H7 (cell line): Measurements from ENCODE around the gene MELK. TPM values are rescaled to one million over a fixed set of nuclear protein-coding genes. Genes with fewer than 3 reads are reported as not detected.
A peak's percentile ranks its signal among the peaks of the same experiment; 100 is the strongest.

Experiments
- DNase-seq: peaks from one replicate; pipeline ENCODE4 v3.0.0; 2012
- H3K27me3 ChIP-seq: 2 replicates; pipeline ENCODE4 v1.6.0; 2011; ENCODE audit warnings: mild to moderate bottlenecking, low read length; ENCODE audit not compliant: control insufficient read depth, insufficient read depth
- H3K36me3 ChIP-seq: replicated peaks from 2 replicates; pipeline ENCODE4 v1.5.1; 2011; ENCODE audit warnings: low read length; ENCODE audit not compliant: control insufficient read depth, insufficient read depth
- H3K4me3 ChIP-seq: 2 replicates; pipeline ENCODE4 v1.5.1; 2011; ENCODE audit warnings: low read depth, mild to moderate bottlenecking, control low read depth, low read length, moderate library complexity; ENCODE audit not compliant: insufficient read depth
- total RNA-seq: library from RNA; depleted of rRNA; stranded (reverse); fragments of >200 nt; shearing (Covaris generic); gene quantifications from 2 replicates; pipeline ENCODE4 v1.2.3, GENCODE V29; 2014; rRNA removed

Gene MELK
- total RNA-seq, 1 experiment from 2014 or later = 65.2 TPM

DNA sequence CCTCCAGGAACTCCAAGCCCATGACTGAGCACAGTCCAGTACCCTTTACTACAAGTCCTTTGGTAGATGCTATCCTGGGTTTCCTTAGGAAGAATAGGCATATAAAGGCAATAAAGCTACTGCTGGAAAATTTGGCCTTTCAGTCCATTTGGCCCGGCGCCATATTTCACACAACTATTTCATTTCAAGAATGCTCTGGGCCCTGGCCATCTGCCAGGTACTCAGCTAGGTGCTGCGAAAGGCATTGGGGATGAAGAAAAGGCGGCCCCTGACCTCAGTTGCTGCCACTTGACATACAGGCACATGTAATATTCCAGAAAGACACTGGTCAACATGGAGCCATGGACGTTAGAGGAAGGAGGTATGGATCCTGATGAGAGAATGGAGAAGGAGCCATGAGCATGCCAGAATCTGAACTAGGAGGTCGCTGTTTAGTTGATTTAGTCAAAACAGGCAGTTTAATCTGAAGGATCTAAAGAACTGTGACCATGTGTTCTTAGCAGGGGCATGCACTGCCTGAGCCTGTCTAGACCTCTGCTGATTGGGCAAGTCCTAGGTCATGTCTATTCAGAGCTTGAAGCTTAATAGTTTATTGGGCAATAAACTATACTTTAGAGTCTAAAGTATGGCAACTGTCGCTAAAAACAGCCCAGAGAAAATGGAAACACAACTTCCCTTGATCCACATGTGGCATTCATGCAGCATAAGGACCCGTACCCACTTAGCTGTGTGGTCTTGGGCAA is 149.3 kb downstream of the MELK start:
- Histone ChIP-seq H3K4me3 (no peak overlapping the region), H3K36me3 (no peaks in the 10 kb centered on the region), H3K27me3 (no peaks in the 10 kb centered on the region)
- no peak for DNase-seq

DNA sequence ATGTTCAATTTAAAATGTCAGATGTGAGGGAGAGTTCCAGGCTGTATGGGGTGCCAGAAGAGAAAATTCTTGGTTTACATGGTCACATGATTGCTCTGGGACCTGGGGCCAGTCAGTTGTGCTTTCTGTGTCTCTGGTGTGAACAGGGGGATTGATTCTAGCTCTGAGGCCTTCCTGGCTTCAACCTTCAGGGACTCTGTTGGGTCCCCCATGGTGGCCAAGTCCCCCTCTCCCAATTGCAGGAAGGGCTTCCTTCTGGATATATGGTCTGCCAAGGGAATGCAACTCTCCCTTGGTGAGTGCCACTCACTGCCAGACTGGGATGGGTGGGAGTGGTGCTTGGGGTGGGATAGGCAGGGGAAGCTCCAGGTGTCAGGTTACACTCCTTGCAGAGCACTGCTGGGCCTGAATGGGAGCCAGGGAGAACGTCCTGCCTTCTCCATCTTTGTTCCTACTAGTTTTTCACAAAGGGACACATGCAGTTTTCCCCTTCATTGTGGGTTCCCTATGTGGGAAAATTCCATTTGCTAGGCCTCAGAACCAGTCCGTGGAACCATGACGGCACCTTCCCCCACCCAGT is 153.2 kb downstream of the MELK start:
- H3K36me3 ChIP-seq = no peaks in the 10 kb centered on the region
- peak; percentile 70 for DNase-seq
- no peaks in the 10 kb centered on the region for H3K27me3 ChIP-seq
- H3K4me3 ChIP-seq = no peak overlapping the region

Other genes with a start within 250 kb of the MELK start
- gene RNF38, start 172.6 kb upstream of the MELK start, total RNA-seq = 41.1 and 44.7 TPM in 2 replicates